IPS DF 6.9 (cell line): ENCODE measurements around the gene KRT79.

ENCODE experiments used
- DNase-seq: peaks from one replicate; pipeline ENCODE4 v3.0.0-alpha.2; 2013; ENCODE audit warnings: low read depth, low spot score
- H3K27ac ChIP-seq: one replicate; pipeline ENCODE4 v1.5.1; 2013; ENCODE audit warnings: low read length, control low read depth
- H3K27me3 ChIP-seq: 2 replicates; pipeline ENCODE4 v1.6.1; 2013; ENCODE audit warnings: mild to moderate bottlenecking, low read length; ENCODE audit not compliant: control insufficient read depth, insufficient read depth
- H3K36me3 ChIP-seq: 2 replicates; pipeline ENCODE4 v1.6.1; 2013; ENCODE audit warnings: low read length; ENCODE audit not compliant: control insufficient read depth, insufficient read depth
- H3K4me1 ChIP-seq: 2 replicates; pipeline ENCODE4 v1.6.1; 2013; ENCODE audit warnings: low read length; ENCODE audit not compliant: control insufficient read depth, insufficient read depth
- H3K4me3 ChIP-seq: 2 replicates; pipeline ENCODE4 v1.5.1; 2013; ENCODE audit warnings: mild to moderate bottlenecking, low read length
- H3K9me3 ChIP-seq: 2 replicates; pipeline ENCODE4 v1.6.1; 2013; ENCODE audit warnings: low read length, inconsistent platforms; ENCODE audit not compliant: control insufficient read depth, insufficient read depth
- WGBS: extraction: QIAGEN DNeasy Blood & Tissue Kit; methylation state at CpG from one replicate; pipeline ENCODE4 v1.1.7; 2013; ENCODE audit warnings: mixed read lengths, missing lambda C conversion rate; ENCODE audit not compliant: insufficient read length, insufficient coverage; 5-methylcytosine and 5-hydroxymethylcytosine counted together

KRT79 gene

GRCh38 chr12:52824741-52825410 lies 9.2 kb downstream of the KRT79 start:
- WGBS = no CpG with 5 or more reads among the region's 5 CpGs
- Histone ChIP-seq H3K36me3 (no peaks in the 10 kb centered on the region), H3K27ac (no peak overlapping the region), H3K4me1 (no peaks in the 10 kb centered on the region), H3K9me3 (no peaks in the 10 kb centered on the region), H3K27me3 (no peaks in the 10 kb centered on the region), H3K4me3 (no peak overlapping the region)
- DNase-seq = no peak

- no peaks in the 10 kb centered on the region for H3K9me3 ChIP-seq
- WGBS = no CpG with 5 or more reads among the region's 15 CpGs
- no peak overlapping the region for H3K27ac ChIP-seq
These were observed 10.2 kb downstream of the KRT79 start for GRCh38 chr12:52823761-52824450.

GRCh38 chr12:52822771-52823510 lies 11.2 kb downstream of the KRT79 start:
- Histone ChIP-seq H3K36me3 (no peaks in the 10 kb centered on the region), H3K27me3 (no peaks in the 10 kb centered on the region), H3K9me3 (no peaks in the 10 kb centered on the region), H3K27ac (no peak overlapping the region), H3K4me1 (no peaks in the 10 kb centered on the region), H3K4me3 (no peak overlapping the region)
- WGBS = no CpG with 5 or more reads among the region's 16 CpGs
- DNase-seq = no peak

More at GRCh38 chr12:52823761-52824450, 10.2 kb downstream of the KRT79 start:
- no peak overlapping the region for H3K4me3 ChIP-seq
- H3K4me1 ChIP-seq = no peaks in the 10 kb centered on the region
- H3K36me3 ChIP-seq = no peaks in the 10 kb centered on the region
- no peak for DNase-seq
- no peaks in the 10 kb centered on the region for H3K27me3 ChIP-seq

GRCh38 chr12:52821826-52822660 lies 12.1 kb downstream of the KRT79 start:
- DNase-seq = no peak
- no CpG with 5 or more reads among the region's 10 CpGs for WGBS
- H3K4me3 ChIP-seq = no peak overlapping the region
- no peaks in the 10 kb centered on the region for H3K9me3 ChIP-seq
- no peaks in the 10 kb centered on the region for H3K27me3 ChIP-seq
- H3K4me1 ChIP-seq = no peaks in the 10 kb centered on the region
- no peak overlapping the region for H3K27ac ChIP-seq
- no peaks in the 10 kb centered on the region for H3K36me3 ChIP-seq

GRCh38 chr12:52821071-52821730 lies 12.9 kb downstream of the KRT79 start:
- Histone ChIP-seq H3K9me3 (no peaks in the 10 kb centered on the region), H3K27ac (no peak overlapping the region), H3K27me3 (no peaks in the 10 kb centered on the region), H3K4me3 (no peak overlapping the region), H3K4me1 (no peaks in the 10 kb centered on the region), H3K36me3 (no peaks in the 10 kb centered on the region)
- no peak for DNase-seq
- WGBS = no CpG with 5 or more reads among the region's 4 CpGs

GRCh38 chr12:52820521-52820920 lies 13.6 kb downstream of the KRT79 start:
- H3K36me3 ChIP-seq = no peaks in the 10 kb centered on the region

GRCh38 chr12:52819731-52820510 lies 14.2 kb downstream of the KRT79 start:
- no peaks in the 10 kb centered on the region for H3K9me3 ChIP-seq

More at GRCh38 chr12:52820521-52820920, 13.6 kb downstream of the KRT79 start:
- H3K9me3 ChIP-seq = no peaks in the 10 kb centered on the region
- no peak overlapping the region for H3K4me3 ChIP-seq
- DNase-seq = no peak
- H3K27me3 ChIP-seq = no peaks in the 10 kb centered on the region
- H3K4me1 ChIP-seq = no peaks in the 10 kb centered on the region
- H3K27ac ChIP-seq = no peak overlapping the region
- WGBS = no CpG with 5 or more reads among the region's 6 CpGs

GRCh38 chr12:52818887-52819420 lies 15.2 kb downstream of the KRT79 start:
- H3K27ac ChIP-seq = no peak overlapping the region
- WGBS = no CpG with 5 or more reads among the region's 7 CpGs
- no peaks in the 10 kb centered on the region for H3K4me1 ChIP-seq
- DNase-seq = no peak
- H3K4me3 ChIP-seq = no peak overlapping the region
- H3K9me3 ChIP-seq = no peaks in the 10 kb centered on the region
- no peaks in the 10 kb centered on the region for H3K36me3 ChIP-seq
- H3K27me3 ChIP-seq = no peaks in the 10 kb centered on the region

More at GRCh38 chr12:52819731-52820510, 14.2 kb downstream of the KRT79 start:
- H3K4me3 ChIP-seq = no peak overlapping the region
- no peaks in the 10 kb centered on the region for H3K36me3 ChIP-seq
- H3K4me1 ChIP-seq = no peaks in the 10 kb centered on the region
- no CpG with 5 or more reads among the region's 7 CpGs for WGBS
- no peak overlapping the region for H3K27ac ChIP-seq
- no peaks in the 10 kb centered on the region for H3K27me3 ChIP-seq
- no peak for DNase-seq

GRCh38 chr12:52818388-52818787 lies 15.7 kb downstream of the KRT79 start:
- no CpG with 5 or more reads among the region's 7 CpGs for WGBS
- DNase-seq = no peak
- Histone ChIP-seq H3K27me3 (no peaks in the 10 kb centered on the region), H3K9me3 (no peaks in the 10 kb centered on the region), H3K27ac (no peak overlapping the region), H3K36me3 (no peaks in the 10 kb centered on the region), H3K4me3 (no peak overlapping the region), H3K4me1 (no peaks in the 10 kb centered on the region)
